Measurements from ENCODE around the gene IRAG1.

IRAG1 gene, protein sequence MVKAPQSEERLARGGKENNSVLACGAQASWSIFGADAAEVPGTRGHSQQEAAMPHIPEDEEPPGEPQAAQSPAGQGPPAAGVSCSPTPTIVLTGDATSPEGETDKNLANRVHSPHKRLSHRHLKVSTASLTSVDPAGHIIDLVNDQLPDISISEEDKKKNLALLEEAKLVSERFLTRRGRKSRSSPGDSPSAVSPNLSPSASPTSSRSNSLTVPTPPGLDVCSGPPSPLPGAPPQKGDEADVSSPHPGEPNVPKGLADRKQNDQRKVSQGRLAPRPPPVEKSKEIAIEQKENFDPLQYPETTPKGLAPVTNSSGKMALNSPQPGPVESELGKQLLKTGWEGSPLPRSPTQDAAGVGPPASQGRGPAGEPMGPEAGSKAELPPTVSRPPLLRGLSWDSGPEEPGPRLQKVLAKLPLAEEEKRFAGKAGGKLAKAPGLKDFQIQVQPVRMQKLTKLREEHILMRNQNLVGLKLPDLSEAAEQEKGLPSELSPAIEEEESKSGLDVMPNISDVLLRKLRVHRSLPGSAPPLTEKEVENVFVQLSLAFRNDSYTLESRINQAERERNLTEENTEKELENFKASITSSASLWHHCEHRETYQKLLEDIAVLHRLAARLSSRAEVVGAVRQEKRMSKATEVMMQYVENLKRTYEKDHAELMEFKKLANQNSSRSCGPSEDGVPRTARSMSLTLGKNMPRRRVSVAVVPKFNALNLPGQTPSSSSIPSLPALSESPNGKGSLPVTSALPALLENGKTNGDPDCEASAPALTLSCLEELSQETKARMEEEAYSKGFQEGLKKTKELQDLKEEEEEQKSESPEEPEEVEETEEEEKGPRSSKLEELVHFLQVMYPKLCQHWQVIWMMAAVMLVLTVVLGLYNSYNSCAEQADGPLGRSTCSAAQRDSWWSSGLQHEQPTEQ

DNA sequence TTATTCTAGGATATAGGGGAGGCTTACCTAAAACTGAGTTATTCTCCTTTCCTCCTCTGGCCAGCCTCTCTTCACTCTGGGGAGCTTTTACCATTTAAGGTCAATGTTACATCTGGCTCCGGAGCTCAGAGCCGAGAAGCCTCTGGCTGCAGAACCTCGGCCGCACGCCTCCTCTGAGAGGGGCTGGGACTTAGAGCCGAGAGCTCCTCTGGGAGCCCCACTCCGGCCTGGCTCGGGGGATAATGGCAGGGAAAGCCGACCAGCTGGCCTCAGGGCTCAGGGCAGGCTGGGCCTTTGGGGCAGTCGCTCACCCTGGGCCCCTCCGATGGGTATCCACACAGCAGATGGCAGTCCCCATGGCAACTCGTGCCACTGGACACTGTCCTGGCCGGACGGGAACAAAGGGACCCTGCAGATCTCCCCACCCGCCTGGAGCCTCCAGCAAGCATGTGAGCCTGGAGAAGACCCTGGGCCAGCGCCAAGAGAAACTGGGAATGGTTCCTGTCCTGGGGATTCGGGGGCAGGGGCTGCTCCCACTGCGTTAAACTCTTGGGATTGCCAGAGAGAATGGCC, at the start of gene IRAG1:
IRAG1 (minus strand) TSS at position 247 of the 573 bp plus-strand sequence; CDS start at position 94, 153 bp downstream.
- no peak for DNase-seq

DNA sequence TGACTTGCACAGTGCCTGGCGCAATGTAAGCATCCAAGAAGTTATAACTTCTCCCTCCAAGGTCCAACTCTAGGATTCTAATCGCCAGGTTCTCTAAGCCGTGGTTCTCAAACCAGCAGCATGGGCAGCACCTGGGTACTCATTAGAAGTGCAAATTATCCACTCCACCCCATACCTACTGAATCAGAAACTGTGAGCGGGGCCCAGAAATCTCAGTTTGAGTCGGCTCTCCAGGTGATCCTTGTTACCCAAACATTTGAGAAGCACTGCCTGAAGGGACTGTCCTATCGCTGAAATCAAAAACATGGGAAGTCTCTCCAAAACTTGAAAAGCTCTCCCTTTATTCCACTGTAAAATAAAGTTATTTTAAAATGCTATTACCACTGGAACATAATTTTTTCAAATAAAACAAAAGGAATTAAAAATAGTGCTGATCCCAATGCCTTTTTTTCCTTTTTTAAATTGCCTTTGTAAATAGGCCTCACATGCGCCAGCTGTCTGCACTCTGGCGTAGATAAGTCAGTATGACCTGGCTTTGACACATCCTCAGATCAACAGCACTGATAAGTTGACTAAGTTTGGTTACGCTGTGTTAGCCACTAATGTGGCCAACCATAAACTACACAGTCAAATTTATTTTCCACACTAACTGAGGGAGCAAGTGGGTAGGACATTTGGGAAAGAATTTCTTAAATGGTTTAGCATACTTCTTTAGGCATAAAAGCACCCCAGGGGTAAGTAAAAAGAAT, 49.1 kb upstream of the IRAG1 start:
- no peak for DNase-seq

DNA sequence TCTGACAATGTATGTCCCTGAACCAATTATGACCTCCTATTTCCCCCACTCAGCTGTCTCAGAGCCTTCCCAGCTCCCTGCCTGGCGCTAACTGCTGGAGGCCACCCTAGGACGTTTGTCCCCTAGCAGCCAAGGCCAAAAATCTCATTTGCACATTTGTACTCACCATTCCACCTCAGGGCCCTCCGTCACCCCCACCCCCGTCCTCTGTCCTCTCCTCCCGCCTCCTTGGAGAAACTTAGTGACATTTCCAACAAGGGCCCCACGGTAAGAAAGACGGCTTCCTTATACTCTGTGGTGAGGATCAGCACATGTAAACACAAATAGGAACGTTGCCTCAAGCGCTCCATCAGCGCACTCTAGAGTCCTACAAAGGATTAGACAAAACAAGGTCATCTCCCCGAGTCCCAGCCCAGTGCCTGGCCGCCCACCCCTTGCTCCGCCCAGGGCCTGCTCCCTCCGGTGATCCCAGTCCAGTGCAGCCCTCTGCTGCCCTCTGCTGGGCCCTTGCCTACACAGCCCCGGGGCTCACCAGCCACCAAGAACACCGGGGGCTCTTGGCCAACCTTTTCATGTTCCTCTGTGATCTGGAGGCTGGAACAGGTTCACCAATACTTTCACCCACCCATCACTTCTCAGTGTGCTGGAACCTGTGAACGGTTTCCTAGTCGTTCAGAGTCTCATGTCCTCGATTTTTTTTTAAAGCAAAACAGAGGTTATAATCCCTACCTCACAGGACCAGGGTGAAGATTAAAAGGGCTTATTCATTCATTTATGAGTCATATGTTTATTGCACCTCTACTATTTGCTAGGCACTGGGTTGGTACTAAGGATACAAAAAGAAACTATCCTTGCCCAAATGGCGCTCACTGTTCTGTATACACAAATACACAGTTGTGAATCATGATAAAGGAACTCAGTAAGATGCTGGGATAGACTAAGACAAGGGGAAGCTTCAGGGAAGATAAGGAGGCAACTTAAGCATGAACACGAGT, 42.2 kb upstream of the IRAG1 start:
- DNase-seq = peak; percentile 75

DNA sequence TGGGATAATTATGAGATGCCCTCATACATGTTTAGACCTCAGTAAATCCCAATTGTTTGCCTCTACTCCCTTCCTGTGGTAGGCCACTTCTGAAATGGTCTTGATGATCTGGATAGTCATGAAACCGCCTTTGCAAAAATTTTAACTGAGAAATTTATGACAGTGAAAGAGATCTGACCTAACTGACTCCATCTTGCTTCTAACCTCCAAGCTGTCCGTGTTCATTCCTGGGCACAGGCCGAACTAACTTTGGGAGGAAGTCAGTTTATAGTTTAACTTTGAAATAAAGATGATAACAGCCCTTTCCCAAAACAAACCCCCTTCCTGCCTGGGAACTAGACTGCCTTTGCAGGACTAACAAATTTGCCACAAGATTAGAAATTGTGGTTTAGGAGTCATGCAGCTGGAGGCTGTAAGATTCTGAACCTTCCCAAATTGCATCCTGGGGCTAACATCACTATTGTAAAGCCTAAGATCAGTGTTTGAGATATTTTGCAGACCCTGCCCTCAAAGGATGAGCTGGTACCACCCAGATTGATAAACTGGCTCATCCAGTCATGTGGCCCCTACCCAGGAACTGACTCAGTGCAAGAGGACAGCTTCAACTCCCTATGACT, 37.6 kb upstream of the IRAG1 start:
- DNase-seq = no peak

DNA sequence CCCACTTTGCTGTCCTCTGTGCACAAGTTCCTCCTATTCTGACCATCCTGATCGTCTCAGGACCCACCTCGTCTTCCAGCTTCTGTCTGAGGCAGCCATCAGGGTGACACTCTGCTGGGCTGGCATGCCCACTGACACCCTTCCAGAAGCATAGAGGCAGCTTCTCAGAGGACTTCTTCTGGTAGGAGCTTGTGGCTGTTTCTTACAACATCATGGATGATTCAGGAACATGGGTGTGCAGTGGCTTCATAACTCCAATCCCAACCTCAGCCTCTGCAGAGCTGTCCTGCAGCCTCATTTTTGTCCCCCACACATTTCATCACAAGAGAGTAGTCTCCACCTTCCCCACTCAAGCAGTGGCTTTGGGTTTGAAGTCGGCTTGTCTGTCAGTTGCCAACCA, 36.6 kb upstream of the IRAG1 start:
- no peak for DNase-seq

DNA sequence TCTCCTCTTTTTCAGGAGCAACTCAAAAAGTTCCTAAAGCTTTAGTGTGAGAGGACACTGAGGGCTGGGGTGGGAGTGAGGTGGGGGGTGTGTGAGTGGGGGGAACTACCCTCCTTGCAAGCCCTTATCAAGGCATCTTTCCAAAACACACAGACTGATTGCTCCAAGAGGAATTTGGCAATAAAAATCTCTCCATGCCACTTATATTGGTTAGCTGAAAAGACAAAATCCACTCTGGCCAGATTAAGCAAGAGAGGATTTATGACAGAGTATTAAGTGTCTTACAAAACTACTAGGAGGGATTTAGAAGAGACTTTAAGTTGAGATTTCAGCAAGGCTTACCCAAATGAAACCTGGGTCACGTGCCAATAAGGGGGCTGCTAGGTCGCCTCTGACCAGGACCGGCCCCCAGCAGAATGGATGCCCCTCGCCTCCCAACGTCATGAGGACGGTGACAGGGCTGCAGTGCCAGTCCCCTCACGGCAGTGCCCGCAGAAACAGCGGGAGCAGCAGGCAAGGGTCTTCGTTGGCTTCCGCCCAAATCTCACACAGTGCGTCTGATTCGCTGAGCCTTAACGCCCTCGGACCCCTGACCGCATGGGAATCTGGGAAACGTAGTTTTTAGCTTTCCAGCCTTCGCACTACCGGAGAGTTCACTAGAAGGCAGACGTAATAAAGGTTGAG, 35.4 kb upstream of the IRAG1 start:
- no peak for DNase-seq

DNA sequence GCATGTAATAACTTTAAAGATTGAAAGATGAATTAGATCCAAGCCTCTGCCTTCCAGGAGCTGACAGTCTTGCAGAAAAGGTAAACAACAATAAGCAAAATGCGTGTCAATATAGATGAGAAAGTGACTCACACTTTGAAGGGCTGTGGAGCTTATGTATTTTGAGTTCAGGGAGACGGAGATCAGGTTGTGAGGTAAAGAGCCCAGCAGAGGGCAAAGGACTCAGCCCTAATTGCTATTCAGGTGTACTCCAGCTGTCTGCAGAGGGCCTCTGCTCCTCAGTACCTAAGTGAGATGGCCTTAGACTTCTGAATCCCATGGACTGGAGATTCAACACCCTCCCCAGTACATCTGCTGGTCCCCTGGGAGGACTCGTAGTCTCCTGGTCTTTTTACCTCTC, 34.6 kb upstream of the IRAG1 start:
- no peak for DNase-seq

DNA sequence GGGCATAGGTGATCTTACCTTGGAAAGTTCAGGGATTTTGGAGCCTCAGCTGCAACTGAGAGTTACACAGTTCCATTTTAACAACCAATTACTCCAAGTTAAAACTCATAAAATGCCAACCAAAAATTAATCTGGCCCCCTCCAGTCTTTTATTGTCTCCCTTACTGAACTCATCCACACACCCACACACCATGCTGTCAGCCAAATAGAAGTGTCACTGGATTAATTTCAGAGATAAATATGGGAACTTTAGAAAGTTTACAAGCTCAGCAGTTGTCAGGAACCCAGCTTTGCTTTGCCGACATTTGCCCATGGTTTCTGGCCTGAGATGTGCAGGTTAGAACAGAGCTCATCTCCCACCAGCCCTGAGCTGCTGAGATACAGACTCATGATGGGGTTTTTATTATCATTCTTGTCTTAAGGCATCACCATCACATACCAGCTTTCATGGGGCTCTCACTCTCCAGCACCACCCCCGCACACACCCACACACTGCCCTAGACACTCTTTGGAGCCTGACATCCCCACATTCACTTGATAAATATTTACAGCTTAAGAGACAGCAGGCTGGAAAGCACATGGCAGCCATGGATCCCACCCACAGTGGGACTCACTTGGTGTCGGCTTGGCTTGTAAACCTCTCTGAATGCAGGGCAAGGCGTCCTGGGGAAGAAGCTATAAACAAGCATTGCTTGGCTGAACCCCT, 33.7 kb upstream of the IRAG1 start:
- DNase-seq = no peak

DNA sequence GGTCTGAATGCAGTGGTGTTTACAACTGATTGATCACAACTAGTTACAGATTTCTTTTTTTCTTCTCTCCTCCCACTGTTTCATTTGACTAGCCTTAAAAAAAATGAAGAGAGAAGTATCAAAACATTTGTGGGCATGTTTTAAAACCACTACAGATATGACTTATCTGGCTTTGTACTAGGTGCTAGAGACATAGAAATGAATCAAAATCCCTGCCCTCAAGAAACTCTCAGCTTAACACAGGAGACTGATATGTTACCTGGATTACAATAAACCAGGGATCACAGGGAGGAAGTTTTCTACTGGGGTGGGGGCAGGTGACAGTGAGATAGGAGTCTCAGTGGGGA, 32.3 kb upstream of the IRAG1 start:
- DNase-seq = no peak

DNA sequence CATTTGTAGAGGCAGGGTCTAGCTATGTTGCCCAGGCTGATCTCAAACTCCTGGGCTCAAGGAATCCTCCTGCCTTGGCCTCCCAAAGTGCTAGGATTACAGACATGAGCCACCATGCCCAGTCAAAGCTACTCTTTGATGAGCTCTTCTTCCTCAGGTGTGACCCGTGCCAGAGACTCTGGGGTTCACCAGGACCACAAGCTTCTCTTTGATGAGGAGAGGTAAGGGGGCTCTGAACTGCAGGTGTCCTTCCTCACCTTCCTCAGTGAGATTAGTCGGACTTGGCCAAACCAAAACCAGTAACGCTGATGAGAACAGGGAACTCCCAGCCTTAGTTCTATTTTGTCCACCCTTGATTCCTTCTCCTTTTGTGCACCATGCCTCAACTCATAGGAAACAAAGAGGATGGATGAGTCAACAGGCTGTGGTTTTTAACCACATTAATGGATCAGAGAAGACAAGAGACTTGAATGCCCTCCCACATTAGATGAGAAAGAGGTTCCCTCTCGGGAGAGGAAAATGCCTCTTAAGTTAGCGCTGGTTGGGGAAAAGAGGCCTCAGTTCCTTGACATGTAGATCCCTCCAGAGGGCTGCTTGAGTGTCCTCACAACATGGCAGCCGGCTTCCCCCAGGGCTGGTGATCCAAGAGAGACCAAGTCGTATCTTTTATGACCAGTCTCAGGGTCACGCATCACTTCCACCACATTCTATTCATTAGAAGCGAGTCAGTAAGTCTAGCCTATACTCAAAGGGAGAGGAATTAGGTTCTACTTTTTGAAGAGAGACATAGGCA, 31.8 kb upstream of the IRAG1 start:
- no peak for DNase-seq

DNA sequence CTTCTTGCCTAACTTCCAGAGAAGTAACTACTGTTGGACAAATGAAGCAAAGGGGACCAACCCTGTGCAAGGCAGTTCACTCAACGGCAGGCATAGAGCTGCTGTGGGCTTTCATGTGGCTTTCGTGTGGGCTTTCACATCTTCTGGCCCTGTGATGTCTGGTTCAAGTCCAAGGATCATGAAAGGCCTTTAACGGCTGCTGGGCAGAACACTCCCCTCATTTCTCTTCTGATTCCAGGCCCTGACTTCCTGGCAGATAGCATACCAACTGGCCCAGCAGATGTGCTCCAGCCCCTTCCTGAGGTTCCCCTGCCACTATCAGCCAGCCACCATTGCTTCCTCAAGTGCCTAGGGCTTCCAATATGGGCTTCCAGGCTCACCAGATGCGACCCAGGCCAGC, 28.8 kb upstream of the IRAG1 start:
- no peak for DNase-seq

DNA sequence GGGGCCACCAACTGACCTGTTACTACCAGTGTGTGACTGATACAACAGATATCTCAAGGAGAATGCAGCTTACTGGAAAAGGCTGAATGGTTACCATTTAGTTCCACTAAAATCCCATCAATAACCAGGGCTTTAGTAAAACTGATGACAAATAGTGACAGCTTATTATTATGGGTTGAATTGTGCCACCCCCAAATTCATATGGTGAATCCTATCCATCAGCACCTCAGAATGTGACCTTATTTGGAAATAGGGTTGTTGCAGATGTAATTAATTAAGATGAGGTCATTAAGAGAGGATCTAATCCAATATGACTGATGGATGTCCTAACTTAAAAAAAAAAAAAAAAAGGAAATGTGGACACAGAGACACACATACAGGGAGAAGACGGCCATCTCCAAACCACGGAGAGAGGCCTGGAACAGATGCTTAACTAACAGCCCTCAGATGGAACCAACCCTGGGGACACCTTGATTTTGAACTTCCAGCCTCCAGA, 27.4 kb upstream of the IRAG1 start:
- no peak for DNase-seq

DNA sequence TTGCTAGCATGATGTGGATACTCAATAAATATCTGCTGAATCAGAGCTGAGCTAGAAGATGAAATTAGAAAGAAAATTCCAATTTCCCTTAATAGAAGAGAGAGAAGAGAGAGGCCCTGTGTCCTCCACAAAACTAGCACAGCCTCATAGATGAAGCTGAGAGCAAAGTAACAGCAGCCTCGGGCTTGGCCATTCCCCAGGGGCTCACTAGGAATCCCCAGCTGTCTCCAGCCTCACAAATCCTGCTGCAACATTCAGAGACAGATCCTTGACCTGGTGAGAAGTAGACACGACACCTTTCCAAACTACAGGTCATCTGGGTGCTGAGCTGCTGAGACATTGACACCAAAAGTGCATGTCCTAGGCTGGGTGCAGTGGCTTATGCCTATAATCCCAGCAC, 26.1 kb upstream of the IRAG1 start:
- DNase-seq = no peak

DNA sequence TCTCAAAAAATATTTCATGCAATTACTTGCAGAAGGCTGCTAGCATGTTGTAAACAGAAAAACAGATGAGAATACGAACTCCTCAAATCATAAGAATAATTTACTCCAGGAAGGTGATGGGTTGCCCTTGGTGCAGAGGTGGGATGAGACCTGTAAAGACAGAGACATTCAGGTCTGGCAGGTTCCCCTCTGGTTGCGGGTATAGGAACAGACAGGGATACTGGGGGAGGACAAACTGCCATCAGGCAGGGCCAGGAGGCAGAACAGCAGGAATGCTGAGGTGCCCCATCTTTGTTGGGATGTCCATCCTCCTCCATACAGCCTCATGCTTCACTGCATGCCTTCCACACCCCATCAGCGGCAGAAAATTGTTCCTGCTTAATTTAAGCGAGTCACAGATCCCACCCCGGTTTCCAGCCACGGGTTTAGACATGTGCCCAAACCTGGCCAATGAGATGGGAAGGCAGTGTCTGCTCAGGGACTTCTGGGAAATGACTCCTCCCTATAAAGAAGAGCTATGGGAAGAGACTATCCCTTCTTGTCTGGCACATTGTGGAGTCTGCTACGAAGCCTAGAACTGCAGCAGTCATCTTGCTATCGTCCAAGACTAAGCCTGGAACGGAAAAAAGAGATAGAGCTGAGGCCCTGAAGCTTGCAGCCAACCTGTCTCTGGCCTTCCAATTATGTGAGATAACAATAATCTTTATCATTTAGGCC, 23.1 kb upstream of the IRAG1 start:
- DNase-seq = no peak

DNA sequence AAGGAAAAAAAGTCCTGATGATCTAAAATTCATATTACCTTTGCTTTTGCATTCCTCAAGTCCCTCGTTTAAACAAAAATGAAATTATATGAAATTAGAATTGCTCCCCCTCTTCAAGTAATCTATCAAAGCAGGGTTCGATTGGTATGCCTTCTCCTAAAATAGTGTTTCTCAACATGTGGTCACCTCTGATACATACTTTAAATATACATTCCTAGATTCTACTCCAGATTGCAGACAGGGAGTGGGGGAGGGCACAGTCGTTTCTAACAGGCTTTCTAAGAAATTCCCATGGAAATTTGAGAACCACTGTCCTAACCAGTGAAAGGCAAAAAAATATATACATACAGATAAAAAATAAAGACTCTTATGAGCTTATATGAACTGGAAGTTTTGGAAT, 22.6 kb upstream of the IRAG1 start:
- DNase-seq = no peak

DNA sequence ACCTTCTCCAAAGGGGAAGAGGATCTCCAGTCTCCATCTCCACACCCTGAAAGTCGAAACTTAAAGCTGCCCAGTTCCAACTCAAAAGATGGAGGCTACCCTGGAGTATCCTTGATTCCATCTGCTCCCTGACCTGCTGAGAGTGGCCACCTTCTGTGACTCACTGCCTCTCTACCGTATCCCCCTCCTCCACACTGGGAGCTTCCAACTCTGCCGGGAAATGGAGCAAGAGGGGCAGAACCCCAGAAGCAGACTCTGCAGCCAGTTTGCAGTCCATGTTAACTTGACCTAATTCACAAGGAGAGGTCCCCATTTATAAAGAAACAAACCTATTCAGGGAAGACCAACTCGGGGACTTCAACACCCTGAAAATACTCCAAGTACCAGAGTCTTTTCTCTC, 22.0 kb upstream of the IRAG1 start:
- DNase-seq = no peak

DNA sequence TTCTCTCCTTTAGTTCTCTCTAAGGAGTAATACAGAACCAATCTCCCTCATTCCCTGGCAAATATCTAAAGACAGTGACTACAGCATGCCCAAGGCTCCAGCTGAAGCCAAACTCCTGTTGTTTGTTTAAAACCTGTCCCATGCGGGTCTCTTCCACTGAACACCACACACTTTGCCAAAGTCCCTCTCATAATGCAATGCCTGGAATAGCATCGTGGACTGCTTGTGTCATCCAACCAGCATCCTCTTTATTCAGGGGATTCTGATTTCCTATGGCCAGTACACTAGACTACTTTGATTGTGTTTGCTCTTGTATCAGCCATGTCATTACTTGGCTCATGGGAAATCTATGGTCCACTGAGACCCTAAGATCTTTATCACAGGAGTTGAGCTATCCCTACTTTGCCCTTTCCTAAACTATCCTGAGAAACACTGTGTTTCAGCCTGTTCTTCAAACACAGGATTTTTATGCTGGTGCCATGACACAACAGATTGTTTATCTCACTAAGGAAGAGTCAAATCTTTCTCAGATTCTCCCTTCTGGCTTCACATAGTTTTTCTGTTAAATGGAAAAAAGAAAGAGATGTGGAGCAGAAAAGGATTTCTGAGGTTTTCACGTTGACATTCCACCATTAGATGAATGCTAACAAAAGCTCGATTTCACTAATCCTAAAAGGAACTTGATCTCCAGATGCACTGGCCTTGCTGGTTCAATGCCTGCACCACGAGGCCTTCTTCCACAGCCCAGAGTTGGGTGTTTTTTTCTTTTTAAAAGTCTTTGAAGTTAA, 15.9 kb upstream of the IRAG1 start:
- DNase-seq = no peak

Measured in DMS 273 treated with DMSO at 0.1 percent for 48 hours (cell line).